Peyer's patch (tissue), 4 donors: ENCODE data around the gene IL10RB.
"Not testable (repeated sequence)": the region's sequence is repeated elsewhere in the genome, so short reads cannot be mapped to it uniquely, and the experiment has no call there.

Source experiments
- CTCF ChIP-seq, 6 experiments: fragments of 450-650 bp in 4 of 6; fragments of 200-600 bp in 2 of 6; sonication (generic) in 1 of 6; IDR thresholded peaks; one replicate each; pipeline ENCODE4 v1.5.1; 2017 to 2019; ENCODE audit warnings: antibody characterized with exemption in 6 of 6, mild to moderate bottlenecking in 3 of 6, moderate library complexity in 1 of 6
- POLR2A ChIP-seq, 2 donors: fragments of 450-650 bp; IDR thresholded peaks; one replicate each; pipeline ENCODE4 v1.5.1; 2017; ENCODE audit warnings: antibody characterized with exemption in 2 of 2, mild to moderate bottlenecking in 2 of 2, moderate library complexity in 2 of 2

GRCh38 chr21:33321005-33321404, 54.8 kb downstream of the IL10RB start:
- TF ChIP-seq CTCF, POLR2A (IDR thresholded peaks at IDR 0.05): not testable (repeated sequence)
